ENCODE results near the gene IQCH.

- TF ChIP-seq CTCF (IDR thresholded peaks at IDR 0.05) (no peak), POLR2A (IDR thresholded peaks at IDR 0.05) (no peak), EP300 (IDR thresholded peaks at IDR 0.05) (no peak), POLR2AphosphoS5 (IDR thresholded peaks at IDR 0.05) (no peak)
Measured at GRCh38 chr15:67300266-67301025, 45.9 kb downstream of the IQCH start.
